Pancreas (tissue), 10 donors: ENCODE data around the gene ANK2. TPM values are rescaled to one million over a fixed set of nuclear protein-coding genes. Genes with fewer than 3 reads are reported as not detected.

Experiments used
- ATAC-seq, 4 donors: fragments of 200-7000 bp; cut with Tn5 transposase; one replicate each; pipeline versions ENCODE4 v1.8.0 to v1.9.1; 2020; ENCODE audit warnings: mild to moderate bottlenecking in 4 of 4, moderate library complexity in 4 of 4
- DNase-seq, 6 donors: peaks; one replicate each; pipeline ENCODE4 v3.0.0-alpha.2; 2020
- FAIRE-seq: peaks from 2 replicates; lab custom pipeline; 2012; peaks lifted over from hg19 to GRCh38; lab: Jason Lieb, UNC
- H3K27ac ChIP-seq, 4 donors: fragments of 200-600 bp; sonication (generic); 1 replicate in 3 of 4; 2 replicates in 1 of 4; pipeline versions ENCODE4 v1.5.0 to v1.8.0; 2020
- H3K27me3 ChIP-seq, 4 donors: fragments of 200-600 bp; one replicate each; pipeline ENCODE4 v1.8.0; 2021
- H3K36me3 ChIP-seq, 3 donors: fragments of 200-600 bp; sonication (generic) in 1 of 3; one replicate each; pipeline versions ENCODE4 v1.5.0 to v1.8.0; 2020 to 2021
- H3K4me1 ChIP-seq, 3 donors: fragments of 200-600 bp; one replicate each; pipeline ENCODE4 v1.8.0; 2021
- H3K4me3 ChIP-seq, 4 donors: fragments of 200-600 bp; sonication (generic) in 2 of 4; one replicate each; pipeline versions ENCODE4 v1.5.0 to v1.8.0; 2020 to 2021
- H3K9me3 ChIP-seq, 4 donors: fragments of 200-600 bp; one replicate each; pipeline ENCODE4 v1.8.0; 2021
- CTCF ChIP-seq, 4 donors: fragments of 200-600 bp; sonication (generic) in 3 of 4; IDR thresholded peaks; one replicate each; pipeline versions ENCODE4 v1.5.0 to v1.8.0; 2021; ENCODE audit warnings: antibody characterized with exemption in 4 of 4
- WGBS, 2 donors: extraction: QIAGEN DNeasy Blood & Tissue Kit; methylation state at CpG; one replicate each; pipeline ENCODE4 v1.1.7; 2013; 5-methylcytosine and 5-hydroxymethylcytosine counted together
- intact Hi-C, 3 donors: fragments of 100-400 bp; cut with DNase I; formaldehyde crosslinking; loops; one replicate each; pipeline versions ENCODE4 v1.11.1 to v1.14.2; 2022
- polyA plus RNA-seq, 2 donors: library from polyadenylated mRNA; stranded (reverse); fragments of 200-250 nt; gene quantifications; one replicate each; pipeline ENCODE4 v1.2.3, GENCODE V29; 2013
- total RNA-seq, 6 donors: library from RNA; stranded (reverse); fragmentation: NEBNext Ultra II Directional in 4 of 6; extraction: Animal tissue kit (Norgen Biotek cat#: 25700) in 4 of 6; gene quantifications; one replicate each; pipeline versions ENCODE4 v1.2.1 to v1.2.4, GENCODE V29; 2021 to 2023
- donor health status: healthy with polysubstance abuse.
- donor health status: DM: no; HTN: no; CAD: no; lungs with moderate emphysema.
- donor health status: DM: no; HTN: no; CAD: no.
- donor health status: control.
- donor health status: control.
- donor health status: Bipolar disorder and iron deficiency.
- donor health status: DM: yes; HTN: yes; CAD: no.
- donor health status: DM: no; HTN: no; CAD: no.
- donor health status: DM: no; HTN: no; CAD: no.
- donor health status: DM: yes; HTN: yes; CAD: no.

Gene ANK2
- total and polyA plus RNA-seq, 8 donors, result 1.0 to 4.2 (median 2.7) TPM

GRCh38 chr4:113160548-113160947, 111.1 kb downstream of the ANK2 start:
- no peak overlapping the region for H3K27ac ChIP-seq

GRCh38 chr4:113162089-113162488, 112.6 kb downstream of the ANK2 start:
- FAIRE-seq, result no peak
- no peak overlapping the region for H3K27ac ChIP-seq
- TF ChIP-seq CTCF (IDR thresholded peaks at IDR 0.05), result no peak

More at GRCh38 chr4:113160548-113160947, 111.1 kb downstream of the ANK2 start:
- H3K36me3 ChIP-seq, result no peaks in the 10 kb centered on the region
- H3K4me1 ChIP-seq, result no peaks in the 10 kb centered on the region
- WGBS, 2 donors, result 83 to 85% methylated on average over 3 of the region's 3 CpGs
- H3K27me3 ChIP-seq, result no peaks in the 10 kb centered on the region
- ATAC-seq (no peak), FAIRE-seq (no peak), DNase-seq (no peak)
- H3K9me3 ChIP-seq, result no peaks in the 10 kb centered on the region
- no peak overlapping the region for H3K4me3 ChIP-seq
- intact Hi-C loops, result no loop called here
- no peak for TF ChIP-seq CTCF (IDR thresholded peaks at IDR 0.05)

GRCh38 chr4:113169368-113169767, 119.9 kb downstream of the ANK2 start:
- Histone ChIP-seq H3K4me3 (no peak overlapping the region), H3K9me3 (no peaks in the 10 kb centered on the region), H3K36me3 (no peaks in the 10 kb centered on the region), H3K27ac (no peak overlapping the region), H3K27me3 (no peaks in the 10 kb centered on the region), H3K4me1 (no peaks in the 10 kb centered on the region)
- DNase-seq, result no peak
- no peak for ATAC-seq
- no peak for FAIRE-seq
- intact Hi-C loops, result no loop called here
- no peak for TF ChIP-seq CTCF (IDR thresholded peaks at IDR 0.05)
- 57 to 67% methylated on average over 5 of the region's 5 CpGs for WGBS, 2 donors

More at GRCh38 chr4:113162089-113162488, 112.6 kb downstream of the ANK2 start:
- Histone ChIP-seq H3K4me1 (no peaks in the 10 kb centered on the region), H3K4me3 (no peak overlapping the region), H3K9me3 (no peaks in the 10 kb centered on the region), H3K27me3 (no peaks in the 10 kb centered on the region), H3K36me3 (no peaks in the 10 kb centered on the region)
- DNase-seq (no peak), ATAC-seq (no peak)
- intact Hi-C loops, result no loop called here
- 95 to 98% methylated on average over 1 of the region's 1 CpG for WGBS, 2 donors

GRCh38 chr4:113170115-113170804, 120.8 kb downstream of the ANK2 start:
- TF ChIP-seq CTCF (IDR thresholded peaks at IDR 0.05), result no peak
- no peak overlapping the region for H3K27ac ChIP-seq
- FAIRE-seq, result no peak
- no peaks in the 10 kb centered on the region for H3K9me3 ChIP-seq
- no peaks in the 10 kb centered on the region for H3K36me3 ChIP-seq
- H3K4me1 ChIP-seq, result no peaks in the 10 kb centered on the region
- no peak for DNase-seq
- 76 to 81% methylated on average over 5 of the region's 5 CpGs for WGBS, 2 donors
- intact Hi-C loops, result no loop called here
- no peaks in the 10 kb centered on the region for H3K27me3 ChIP-seq
- no peak for ATAC-seq
- H3K4me3 ChIP-seq, result no peak overlapping the region

- H3K27me3 ChIP-seq, result no peaks in the 10 kb centered on the region
- ATAC-seq (no peak), DNase-seq (no peak), FAIRE-seq (no peak)
- H3K36me3 ChIP-seq, result no peaks in the 10 kb centered on the region
- no peak for TF ChIP-seq CTCF (IDR thresholded peaks at IDR 0.05)
- no peaks in the 10 kb centered on the region for H3K4me1 ChIP-seq
- H3K9me3 ChIP-seq, result no peaks in the 10 kb centered on the region
- H3K4me3 ChIP-seq, result no peak overlapping the region
- no peak overlapping the region for H3K27ac ChIP-seq
- WGBS, 2 donors, result 35 to 36% methylated on average over 2 of the region's 2 CpGs
- intact Hi-C loops, result no loop called here
These were observed 121.5 kb downstream of the ANK2 start for GRCh38 chr4:113170805-113171468.
